Right lobe of liver (tissue), 4 donors: ENCODE data around the gene MED9.

Experiments
- POLR2A ChIP-seq: fragments of 450-650 bp; IDR thresholded peaks from one replicate; pipeline ENCODE4 v1.6.1; 2017; ENCODE audit warnings: antibody characterized with exemption, mild to moderate bottlenecking
- TF ChIP-seq, protein P1 (sequence below), 4 donors: fragments of 200-600 bp in 3 of 4; fragments of 450-650 bp in 1 of 4; IDR thresholded peaks; one replicate each; pipeline versions ENCODE4 v1.5.1 to v1.8.0; 2016 to 2022; ENCODE audit warnings: antibody characterized with exemption in 4 of 4, mild to moderate bottlenecking in 2 of 4
- donor health status: DM: no; HTN: no; CAD: no.
- donor health status: DM: no; HTN: no; CAD: no.
- donor health status: DM: no; HTN: yes; CAD: no.

- no peak for TF ChIP-seq POLR2A
- TF ChIP-seq, protein P1, sequence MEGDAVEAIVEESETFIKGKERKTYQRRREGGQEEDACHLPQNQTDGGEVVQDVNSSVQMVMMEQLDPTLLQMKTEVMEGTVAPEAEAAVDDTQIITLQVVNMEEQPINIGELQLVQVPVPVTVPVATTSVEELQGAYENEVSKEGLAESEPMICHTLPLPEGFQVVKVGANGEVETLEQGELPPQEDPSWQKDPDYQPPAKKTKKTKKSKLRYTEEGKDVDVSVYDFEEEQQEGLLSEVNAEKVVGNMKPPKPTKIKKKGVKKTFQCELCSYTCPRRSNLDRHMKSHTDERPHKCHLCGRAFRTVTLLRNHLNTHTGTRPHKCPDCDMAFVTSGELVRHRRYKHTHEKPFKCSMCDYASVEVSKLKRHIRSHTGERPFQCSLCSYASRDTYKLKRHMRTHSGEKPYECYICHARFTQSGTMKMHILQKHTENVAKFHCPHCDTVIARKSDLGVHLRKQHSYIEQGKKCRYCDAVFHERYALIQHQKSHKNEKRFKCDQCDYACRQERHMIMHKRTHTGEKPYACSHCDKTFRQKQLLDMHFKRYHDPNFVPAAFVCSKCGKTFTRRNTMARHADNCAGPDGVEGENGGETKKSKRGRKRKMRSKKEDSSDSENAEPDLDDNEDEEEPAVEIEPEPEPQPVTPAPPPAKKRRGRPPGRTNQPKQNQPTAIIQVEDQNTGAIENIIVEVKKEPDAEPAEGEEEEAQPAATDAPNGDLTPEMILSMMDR (IDR thresholded peaks at IDR 0.05): no peak
Measured at GRCh38 chr17:17463821-17464220, 13.0 kb upstream of the MED9 start.
